Measurements from ENCODE around the gene C3orf20. TPM values are rescaled to one million over a fixed set of nuclear protein-coding genes. Genes with fewer than 3 reads are reported as not detected.
A peak's percentile ranks its signal among the peaks of the same experiment; 100 is the strongest.
"Not testable (repeated sequence)": the region's sequence is repeated elsewhere in the genome, so short reads cannot be mapped to it uniquely, and the experiment has no call there.

The C3orf20 gene
- polyA plus RNA-seq, 6 donors from 2014 or later: not detected

DNA sequence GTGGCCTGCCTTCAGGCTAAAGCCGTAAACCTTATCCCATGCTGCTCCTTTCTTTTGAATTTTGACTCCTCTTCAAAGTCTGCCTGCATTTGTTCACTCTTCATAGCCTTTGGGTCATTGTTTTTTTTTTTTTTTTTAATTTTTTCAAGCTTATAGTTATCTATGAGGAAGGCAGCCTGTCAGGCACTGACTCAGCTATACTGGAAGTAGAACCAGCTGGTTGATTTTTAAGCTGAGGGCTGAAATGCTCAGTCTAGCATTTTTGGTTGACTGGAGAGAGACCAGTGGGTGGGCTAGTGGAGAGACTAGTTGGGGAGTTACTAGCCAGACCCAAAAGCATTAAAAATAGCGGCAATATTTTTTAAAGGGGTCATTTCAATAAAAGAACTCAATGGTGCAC lies 44.1 kb downstream of the C3orf20 start:
- Mint-ChIP-seq H3K4me1 (peaks cover 0 to 10% (median 5%) of the 10 kb centered on the region in 3 donors), H3K27ac (peak overlapping the region in 1 of 6 donors; percentile 69), H3K9me3 (peaks cover 0 to 2% (median 0%) of the 10 kb centered on the region in 7 donors), H3K4me3 (no peak overlapping the region), H3K27me3 (peaks cover 0 to 16% (median 0%) of the 10 kb centered on the region in 3 donors), H3K36me3 (peaks cover 4 to 7% of the 10 kb centered on the region in 2 donors)
- ATAC-seq (ENCODE audit: low read depth in 2 of 2) (no peak), DNase-seq (no peak)

DNA sequence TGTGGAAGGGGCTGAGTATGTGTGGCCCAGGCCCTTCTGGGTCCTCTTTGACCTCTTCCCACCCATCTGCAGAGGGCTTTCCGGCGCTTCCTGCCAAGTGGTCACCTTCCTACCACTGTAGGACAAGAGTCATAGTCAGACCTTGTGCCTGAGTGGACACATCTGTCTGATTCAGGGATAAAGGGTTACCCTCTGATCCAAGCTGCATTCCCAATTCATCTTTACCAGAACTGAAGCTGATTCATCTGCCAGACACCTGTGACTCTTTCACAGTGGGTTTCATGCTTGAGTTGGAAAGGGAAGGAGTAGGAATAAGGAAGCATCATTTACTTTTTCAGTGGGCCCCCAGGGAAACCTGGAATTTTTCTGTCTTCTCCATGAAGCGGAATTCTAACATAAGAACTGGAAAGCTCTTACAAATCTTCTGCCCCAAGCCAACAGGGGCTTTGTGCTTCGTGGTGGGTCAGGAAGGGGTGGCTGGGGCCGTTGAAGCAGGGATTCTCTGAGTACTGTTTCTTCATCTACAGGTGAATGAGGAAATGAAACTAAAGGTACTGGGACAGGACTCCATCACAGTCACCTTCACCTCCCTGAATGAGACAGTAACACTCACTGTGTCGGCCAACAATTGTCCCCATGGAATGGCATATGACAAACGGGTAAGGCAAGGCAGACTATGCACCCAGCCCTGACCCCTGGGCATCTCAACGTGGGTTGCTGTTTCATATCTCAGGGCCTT lies 46.4 kb downstream of the C3orf20 start:
- Mint-ChIP-seq H3K27me3 (peaks cover 0 to 14% (median 0%) of the 10 kb centered on the region in 3 donors), H3K36me3 (peaks cover 4 to 7% of the 10 kb centered on the region in 2 donors), H3K27ac (no peak overlapping the region), H3K4me1 (peaks cover 0 to 10% (median 5%) of the 10 kb centered on the region in 3 donors), H3K9me3 (peaks cover 0 to 2% (median 0%) of the 10 kb centered on the region in 7 donors), H3K4me3 (no peak overlapping the region)
- DNase-seq (peak; percentile 0), ATAC-seq (ENCODE audit: low read depth in 2 of 2) (peak in 1 of 2 donors; percentile 52)

DNA sequence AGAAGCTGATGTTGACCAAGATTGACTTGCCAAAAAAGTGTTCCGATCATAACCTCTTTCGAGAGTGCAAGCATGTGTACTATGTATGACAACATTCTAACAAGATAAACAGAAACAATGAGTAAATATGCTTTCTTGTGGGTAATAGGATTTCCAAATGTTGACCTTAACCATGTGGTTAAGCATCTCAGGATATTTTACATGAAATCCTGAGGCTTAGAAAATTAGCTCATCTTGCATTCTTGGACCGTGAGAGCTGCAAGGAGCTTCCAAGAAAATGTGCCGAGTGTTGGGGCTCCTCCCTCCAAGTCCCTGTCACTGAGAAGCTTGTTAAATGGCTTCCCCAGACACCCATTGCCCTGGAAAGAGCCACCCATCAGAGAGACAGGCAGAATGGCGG lies 50.1 kb downstream of the C3orf20 start:
- ATAC-seq (ENCODE audit: low read depth in 2 of 2) (no peak), DNase-seq (no peak)
- Mint-ChIP-seq H3K4me3 (no peak overlapping the region), H3K9me3 (peaks cover 0 to 2% (median 0%) of the 10 kb centered on the region in 7 donors), H3K27me3 (peaks cover 0 to 5% (median 0%) of the 10 kb centered on the region in 3 donors), H3K27ac (no peak overlapping the region), H3K4me1 (peaks cover 0 to 9% (median 5%) of the 10 kb centered on the region in 3 donors), H3K36me3 (peaks cover 0 to 7% of the 10 kb centered on the region in 2 donors)

DNA sequence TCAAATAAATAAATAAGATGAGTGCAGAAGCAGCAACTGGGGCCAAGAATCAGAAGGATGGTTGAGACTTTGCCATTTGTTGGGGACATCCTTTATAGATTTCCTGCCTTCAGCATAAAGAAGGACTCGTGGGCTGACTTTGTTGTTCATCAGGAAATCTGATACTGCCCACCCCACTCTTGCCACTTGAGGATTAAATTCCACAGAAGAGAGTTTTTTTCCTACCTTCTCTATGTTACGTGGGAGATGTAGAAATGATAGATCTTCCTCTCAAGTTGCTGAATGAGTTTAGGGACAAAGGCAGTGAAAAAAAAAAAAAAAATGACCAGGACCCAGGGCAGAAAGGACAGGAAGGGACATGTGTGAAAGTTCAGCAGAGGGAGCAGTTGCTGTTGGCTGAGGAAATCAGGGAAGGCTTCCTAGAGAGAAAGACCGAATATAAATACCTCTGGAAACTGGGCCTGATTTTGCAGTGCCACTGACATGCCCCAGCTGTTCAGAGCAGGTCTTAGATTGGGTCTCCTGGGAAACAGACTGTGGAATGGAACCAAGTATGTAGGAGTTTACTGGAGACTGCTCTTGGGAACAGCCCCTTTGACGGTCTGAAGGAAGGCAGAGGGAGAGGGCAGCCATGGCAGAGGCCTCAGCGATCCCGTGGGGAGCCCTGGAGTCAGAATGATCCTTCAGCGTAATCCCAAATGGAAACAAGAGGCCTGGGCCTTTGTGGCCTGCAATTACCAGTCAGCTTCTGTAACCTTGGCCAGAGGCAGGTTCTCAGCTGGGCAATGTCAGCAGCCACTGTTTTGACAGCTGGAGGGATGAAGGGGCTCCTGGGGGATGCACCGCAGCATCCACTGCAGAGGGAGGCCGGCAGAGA lies 50.9 kb downstream of the C3orf20 start:
- Mint-ChIP-seq H3K9me3 (peaks cover 0 to 2% (median 0%) of the 10 kb centered on the region in 7 donors), H3K36me3 (peaks cover 0 to 7% of the 10 kb centered on the region in 2 donors), H3K4me1 (peaks cover 0 to 9% (median 5%) of the 10 kb centered on the region in 3 donors), H3K27ac (no peak overlapping the region), H3K27me3 (peaks cover 0 to 5% (median 0%) of the 10 kb centered on the region in 3 donors), H3K4me3 (no peak overlapping the region)
- no peak for ATAC-seq (ENCODE audit: low read depth in 2 of 2)
- DNase-seq: no peak

DNA sequence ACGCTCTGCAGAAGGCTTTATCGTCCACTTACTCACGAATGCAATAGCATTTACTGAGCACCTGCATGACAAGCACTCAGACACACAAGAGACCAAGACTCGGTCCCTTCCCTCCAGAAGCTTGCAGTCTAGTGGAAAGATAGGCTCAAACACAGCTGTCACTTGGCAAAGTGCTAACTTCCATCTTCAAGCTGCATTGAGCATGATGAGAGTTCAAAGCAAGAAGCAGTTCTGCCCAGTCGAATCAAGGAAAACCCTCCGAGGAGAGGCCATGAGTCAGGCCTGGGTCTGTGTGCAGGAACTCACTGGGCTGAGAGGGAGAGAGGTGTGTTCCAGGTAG lies 51.5 kb downstream of the C3orf20 start:
- Mint-ChIP-seq H3K36me3 (peaks cover 0 to 7% of the 10 kb centered on the region in 2 donors), H3K4me3 (no peak overlapping the region)

DNA sequence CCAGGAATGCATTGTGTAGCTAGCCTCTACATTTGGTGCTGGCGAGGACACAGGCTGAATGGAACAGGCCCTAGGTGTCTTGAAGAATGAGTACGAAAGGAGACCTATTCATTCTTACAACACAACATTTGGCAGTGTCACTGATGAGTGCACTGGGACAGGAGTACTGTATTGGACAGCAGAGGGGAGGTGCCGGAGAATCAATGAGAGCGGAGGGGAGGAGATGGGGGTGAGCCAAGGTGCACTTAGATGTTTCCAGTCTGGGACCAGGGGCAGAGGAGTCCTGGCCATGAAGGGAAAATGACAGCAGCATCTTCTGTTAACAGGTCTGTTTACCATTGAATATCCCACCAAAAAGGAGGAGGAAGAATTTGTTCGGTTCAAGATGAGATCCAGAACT lies 53.2 kb downstream of the C3orf20 start:
- ATAC-seq (ENCODE audit: low read depth in 2 of 2) (no peak), DNase-seq (no peak)
- H3K4me1 Mint-ChIP-seq: no peaks in the 10 kb centered on the region
- no peak overlapping the region for H3K27ac Mint-ChIP-seq
- no peak overlapping the region for H3K4me3 Mint-ChIP-seq
- no peaks in the 10 kb centered on the region for H3K9me3 Mint-ChIP-seq
- H3K27me3 Mint-ChIP-seq: peaks cover 0 to 5% (median 0%) of the 10 kb centered on the region in 3 donors
- no peaks in the 10 kb centered on the region for H3K36me3 Mint-ChIP-seq

More for the DNA sequence above, 51.5 kb downstream of the C3orf20 start:
- peaks cover 0 to 2% (median 0%) of the 10 kb centered on the region in 7 donors for H3K9me3 Mint-ChIP-seq
- peak overlapping the region in 1 of 6 donors; percentile 56 for H3K27ac Mint-ChIP-seq
- no peak for DNase-seq
- ATAC-seq (ENCODE audit: low read depth in 2 of 2): no peak
- H3K27me3 Mint-ChIP-seq: peaks cover 0 to 5% (median 0%) of the 10 kb centered on the region in 3 donors
- H3K4me1 Mint-ChIP-seq: peaks cover 0 to 4% (median 2%) of the 10 kb centered on the region in 3 donors

DNA sequence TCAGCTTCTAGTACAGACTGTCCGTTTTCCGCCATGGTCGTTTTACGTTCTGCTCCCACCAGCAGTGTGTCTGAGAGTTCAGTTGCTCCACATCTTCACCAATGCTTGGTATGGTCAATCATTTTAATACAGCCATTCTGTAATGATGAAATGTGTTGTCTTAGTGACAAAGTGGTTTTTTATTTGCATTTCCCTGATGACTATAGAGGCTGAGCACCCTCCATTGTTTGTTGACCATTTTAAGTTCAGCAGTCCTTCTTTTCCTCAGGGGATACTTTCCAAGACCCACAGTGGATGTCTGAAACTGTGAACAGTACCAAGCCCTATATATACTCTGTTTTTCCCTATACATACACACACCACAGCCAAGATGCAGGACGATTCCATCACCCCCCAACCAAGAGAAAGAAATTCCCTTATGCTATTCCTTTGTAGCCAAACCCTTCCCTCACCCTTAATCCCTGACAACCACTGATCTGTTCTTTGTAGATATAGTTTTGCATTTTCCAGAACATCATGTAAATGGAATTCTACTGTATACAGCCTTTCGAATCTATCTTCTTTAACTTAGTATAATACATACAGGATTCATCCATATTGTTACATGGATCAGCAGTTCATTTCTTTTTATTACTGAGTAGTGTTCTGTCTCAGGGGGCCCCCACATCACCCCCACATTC lies 55.9 kb downstream of the C3orf20 start:
- Mint-ChIP-seq H3K36me3 (no peaks in the 10 kb centered on the region), H3K9me3 (no peaks in the 10 kb centered on the region), H3K27me3 (peaks cover 0 to under 1% (median 0%) of the 10 kb centered on the region in 3 donors), H3K4me1 (no peaks in the 10 kb centered on the region), H3K27ac (no peak overlapping the region), H3K4me3 (no peak overlapping the region)
- no peak for ATAC-seq (ENCODE audit: low read depth in 2 of 2)
- DNase-seq: no peak

DNA sequence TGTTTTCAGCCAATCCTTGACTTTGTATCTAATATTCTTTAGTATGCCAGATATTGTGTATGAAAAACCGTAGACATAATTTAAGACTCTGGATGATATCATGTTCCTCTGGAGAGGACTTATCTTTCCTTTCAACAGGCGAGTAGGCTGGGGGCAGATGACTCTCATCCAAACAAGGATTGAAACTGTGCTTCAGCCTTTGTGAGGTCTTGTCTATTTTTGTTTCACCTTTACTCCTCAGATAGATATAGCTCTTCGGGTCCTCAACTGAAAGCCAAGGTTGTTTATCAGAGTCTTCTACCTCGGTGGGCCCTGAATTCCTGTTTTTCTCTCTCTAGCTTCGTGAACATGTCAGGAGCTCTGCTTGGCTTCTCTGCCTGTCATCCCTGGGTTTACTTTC lies 66.0 kb downstream of the C3orf20 start:
- Mint-ChIP-seq H3K27me3 (peaks cover 15 to 34% (median 27%) of the 10 kb centered on the region in 3 donors), H3K27ac (no peak overlapping the region), H3K4me1 (no peaks in the 10 kb centered on the region), H3K9me3 (peaks cover 0 to 32% (median 8%) of the 10 kb centered on the region in 7 donors), H3K36me3 (no peaks in the 10 kb centered on the region), H3K4me3 (no peak overlapping the region)
- ATAC-seq (ENCODE audit: low read depth in 2 of 2): no peak
- no peak for DNase-seq

DNA sequence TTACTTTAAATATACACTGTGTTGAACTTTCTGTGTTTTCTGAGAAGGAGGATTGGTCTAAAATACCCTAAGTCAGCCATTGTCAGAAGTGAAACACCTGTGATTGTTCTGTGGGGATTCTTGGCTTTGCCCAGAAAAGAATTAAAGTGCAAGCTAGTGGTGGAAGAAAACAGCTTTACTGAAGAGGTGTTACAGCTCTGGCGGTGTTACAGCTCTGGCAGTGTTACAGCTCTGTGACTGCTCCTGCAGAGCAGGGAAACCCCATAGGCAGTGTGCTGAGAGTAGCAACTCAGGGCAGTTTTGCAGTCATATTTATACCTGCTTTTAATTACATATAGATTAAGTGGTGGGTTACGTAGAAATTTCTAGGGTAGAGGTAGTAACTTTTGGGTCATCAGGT lies 66.6 kb downstream of the C3orf20 start:
- Mint-ChIP-seq H3K27ac (no peak overlapping the region), H3K4me1 (no peaks in the 10 kb centered on the region), H3K4me3 (no peak overlapping the region), H3K27me3 (peaks cover 20 to 35% (median 27%) of the 10 kb centered on the region in 3 donors), H3K36me3 (no peaks in the 10 kb centered on the region), H3K9me3 (peaks cover 0 to 32% (median 8%) of the 10 kb centered on the region in 7 donors)
- ATAC-seq (ENCODE audit: low read depth in 2 of 2): no peak
- no peak for DNase-seq

DNA sequence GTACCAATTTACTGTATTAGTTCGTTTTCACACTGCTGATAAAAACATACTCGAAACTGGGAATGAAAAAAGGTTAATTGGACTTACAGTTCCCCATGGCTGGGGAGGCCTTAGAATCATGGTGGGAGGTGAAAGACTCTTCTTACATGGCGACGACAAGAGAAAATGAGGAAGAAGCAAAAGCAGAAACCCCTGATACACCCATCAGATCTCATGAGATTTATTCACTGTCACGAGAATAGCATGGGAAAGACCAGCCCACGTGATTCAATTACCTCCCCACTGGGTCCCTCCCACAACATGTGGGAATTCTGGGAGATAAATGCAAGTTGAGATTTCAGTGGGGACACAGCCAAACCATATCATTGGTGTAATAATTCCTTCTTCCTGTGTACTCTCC lies 69.6 kb downstream of the C3orf20 start:
- Mint-ChIP-seq H3K9me3 (peaks cover 0 to 26% (median 8%) of the 10 kb centered on the region in 7 donors), H3K4me1 (no peaks in the 10 kb centered on the region), H3K27ac (no peak overlapping the region), H3K4me3 (no peak overlapping the region), H3K36me3 (no peaks in the 10 kb centered on the region), H3K27me3 (peaks cover 36 to 38% (median 36%) of the 10 kb centered on the region in 3 donors)
- DNase-seq (no peak), ATAC-seq (ENCODE audit: low read depth in 2 of 2) (no peak)

DNA sequence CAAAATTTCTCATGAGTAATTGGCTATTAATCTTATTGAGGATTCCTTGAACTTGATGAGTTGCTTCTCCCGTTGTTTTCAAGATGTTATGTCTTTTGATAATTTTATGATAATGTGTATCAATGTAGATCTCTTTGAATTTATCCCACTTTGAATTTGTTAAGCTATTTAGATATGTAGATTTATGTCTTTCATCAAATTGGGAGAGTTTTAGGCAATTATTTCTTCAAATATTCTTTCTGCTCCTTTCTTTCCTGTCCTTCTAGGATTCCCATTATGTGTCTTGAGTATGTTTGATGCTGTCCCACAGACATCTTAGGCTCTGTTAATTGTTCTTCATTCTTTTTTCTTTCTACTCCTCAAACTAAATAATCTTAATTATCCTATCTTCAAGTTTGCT lies 75.7 kb downstream of the C3orf20 start:
- ATAC-seq (ENCODE audit: low read depth in 2 of 2) (no peak), DNase-seq (no peak)
- H3K27me3 Mint-ChIP-seq: peaks cover 14 to 40% (median 28%) of the 10 kb centered on the region in 3 donors
- peak overlapping the region in 1 of 6 donors; percentile 31 for H3K27ac Mint-ChIP-seq
- H3K9me3 Mint-ChIP-seq: peaks cover 8 to 30% (median 23%) of the 10 kb centered on the region in 7 donors
- H3K4me1 Mint-ChIP-seq: no peaks in the 10 kb centered on the region
- H3K36me3 Mint-ChIP-seq: peaks cover 12 to 18% of the 10 kb centered on the region in 2 donors
- no peak overlapping the region for H3K4me3 Mint-ChIP-seq

DNA sequence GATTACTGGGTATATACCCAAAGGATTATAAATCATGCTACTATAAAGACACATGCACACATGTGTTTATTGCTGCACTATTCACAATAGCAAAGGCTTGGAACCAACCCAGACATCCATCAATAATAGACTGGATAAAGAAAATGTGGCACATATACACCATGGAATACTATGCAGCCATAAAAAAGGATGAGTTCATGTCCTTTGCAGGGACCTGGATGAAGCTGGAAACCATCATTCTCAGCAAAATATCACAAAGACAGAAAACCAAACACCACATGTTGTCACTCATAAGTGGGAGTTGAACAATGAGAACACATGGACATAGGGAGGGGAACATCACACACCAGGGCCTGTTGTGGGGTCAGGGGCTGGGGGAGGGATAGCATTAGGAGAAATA lies 78.0 kb downstream of the C3orf20 start:
- H3K27ac Mint-ChIP-seq; H3K4me3 Mint-ChIP-seq; DNase-seq; ATAC-seq (ENCODE audit: low read depth in 2 of 2); H3K4me1 Mint-ChIP-seq: not testable (repeated sequence)
- peaks cover 20 to 26% (median 25%) of the 10 kb centered on the region in 3 donors for H3K27me3 Mint-ChIP-seq
- H3K9me3 Mint-ChIP-seq: peaks cover 8 to 30% (median 23%) of the 10 kb centered on the region in 7 donors
- peaks cover 12 to 18% of the 10 kb centered on the region in 2 donors for H3K36me3 Mint-ChIP-seq

DNA sequence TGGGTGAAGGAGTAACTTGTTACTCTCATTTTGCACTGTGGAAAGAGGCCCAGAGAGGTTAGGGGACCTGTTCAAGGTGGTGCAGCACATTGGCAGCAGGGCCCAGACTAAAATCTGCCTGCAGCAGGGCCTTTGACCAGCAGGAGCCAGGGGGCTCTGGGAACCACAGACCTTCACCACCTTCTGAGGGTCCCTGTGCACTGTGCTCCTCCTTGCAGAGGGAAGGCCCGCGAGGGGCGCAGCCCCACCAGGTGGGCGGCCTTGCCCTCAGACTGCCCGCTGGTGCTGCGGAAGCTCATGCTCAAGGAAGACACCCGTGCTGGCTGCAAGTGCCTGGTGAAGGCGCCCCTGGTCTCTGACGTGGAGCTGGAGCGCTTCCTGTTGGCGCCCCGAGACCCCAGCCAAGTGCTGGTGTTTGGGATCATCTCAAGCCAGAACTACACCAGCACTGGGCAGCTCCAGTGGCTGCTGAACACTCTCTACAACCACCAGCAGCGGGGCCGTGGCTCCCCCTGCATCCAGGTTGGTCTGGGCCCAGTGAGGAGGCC lies 82.3 kb downstream of the C3orf20 start:
- no peaks in the 10 kb centered on the region for H3K36me3 Mint-ChIP-seq
- peaks cover 7 to 17% (median 14%) of the 10 kb centered on the region in 3 donors for H3K27me3 Mint-ChIP-seq
- DNase-seq: no peak
- no peak overlapping the region for H3K27ac Mint-ChIP-seq
- no peak for ATAC-seq (ENCODE audit: low read depth in 2 of 2)
- H3K9me3 Mint-ChIP-seq: peaks cover 0 to 6% (median 4%) of the 10 kb centered on the region in 7 donors
- no peak overlapping the region for H3K4me3 Mint-ChIP-seq
- H3K4me1 Mint-ChIP-seq: peaks cover 4 to 6% (median 5%) of the 10 kb centered on the region in 3 donors

Measured in naive B cell (primary cell).